Measurements from ENCODE around the gene CTXN3.

Gene CTXN3

GRCh38 chr5:127649018-127649439 lies at the start of gene CTXN3:
TSS of gene CTXN3 (plus strand) at chr5:127649082. CDS start at chr5:127657522, 8,440 bp downstream.
- Histone ChIP-seq H2AFZ (ENCODE audit: low read depth, low read length) (no peak within 1 kb of the TSS), H3K4me1 (ENCODE audit: insufficient read depth, low read length) (peaks cover 23% of the 10 kb centered on the region), H3K27me3 (ENCODE audit: insufficient read depth, low read length) (no peaks in the 10 kb centered on the region), H3K9me3 (ENCODE audit: low read length) (no peaks in the 10 kb centered on the region), H3K4me3 (ENCODE audit: low read length) (no peak within 1 kb of the TSS), H3K36me3 (ENCODE audit: insufficient read depth, low read length) (no peaks in the 10 kb centered on the region)

GRCh38 chr5:127599320-127599719 lies 49.6 kb upstream of the CTXN3 start:
- Histone ChIP-seq H3K4me3 (ENCODE audit: low read length) (no peak overlapping the region), H3K36me3 (ENCODE audit: insufficient read depth, low read length) (no peaks in the 10 kb centered on the region), H3K4me1 (ENCODE audit: insufficient read depth, low read length) (peaks cover 17% of the 10 kb centered on the region), H3K27me3 (ENCODE audit: insufficient read depth, low read length) (no peaks in the 10 kb centered on the region), H2AFZ (ENCODE audit: low read depth, low read length) (no peak overlapping the region), H3K9me3 (ENCODE audit: low read length) (no peaks in the 10 kb centered on the region)

GRCh38 chr5:127599847-127600246 lies 49.0 kb upstream of the CTXN3 start:
- peaks cover 17% of the 10 kb centered on the region for H3K4me1 ChIP-seq (ENCODE audit: insufficient read depth, low read length)

GRCh38 chr5:127601111-127601510 lies 47.8 kb upstream of the CTXN3 start:
- H2AFZ ChIP-seq (ENCODE audit: low read depth, low read length) = no peak overlapping the region
- H3K27me3 ChIP-seq (ENCODE audit: insufficient read depth, low read length) = no peaks in the 10 kb centered on the region
- H3K36me3 ChIP-seq (ENCODE audit: insufficient read depth, low read length) = no peaks in the 10 kb centered on the region
- H3K4me1 ChIP-seq (ENCODE audit: insufficient read depth, low read length) = peaks cover 17% of the 10 kb centered on the region
- H3K4me3 ChIP-seq (ENCODE audit: low read length) = no peak overlapping the region
- no peaks in the 10 kb centered on the region for H3K9me3 ChIP-seq (ENCODE audit: low read length)

More at GRCh38 chr5:127599847-127600246, 49.0 kb upstream of the CTXN3 start:
- Histone ChIP-seq H3K27me3 (ENCODE audit: insufficient read depth, low read length) (no peaks in the 10 kb centered on the region), H3K9me3 (ENCODE audit: low read length) (no peaks in the 10 kb centered on the region), H2AFZ (ENCODE audit: low read depth, low read length) (no peak overlapping the region), H3K4me3 (ENCODE audit: low read length) (no peak overlapping the region), H3K36me3 (ENCODE audit: insufficient read depth, low read length) (no peaks in the 10 kb centered on the region)

GRCh38 chr5:127601601-127602000 lies 47.3 kb upstream of the CTXN3 start:
- H3K27me3 ChIP-seq (ENCODE audit: insufficient read depth, low read length) = no peaks in the 10 kb centered on the region

GRCh38 chr5:127602481-127602880 lies 46.4 kb upstream of the CTXN3 start:
- no peaks in the 10 kb centered on the region for H3K36me3 ChIP-seq (ENCODE audit: insufficient read depth, low read length)
- no peak overlapping the region for H2AFZ ChIP-seq (ENCODE audit: low read depth, low read length)
- H3K4me1 ChIP-seq (ENCODE audit: insufficient read depth, low read length) = peaks cover 17% of the 10 kb centered on the region
- H3K4me3 ChIP-seq (ENCODE audit: low read length) = no peak overlapping the region
- no peaks in the 10 kb centered on the region for H3K9me3 ChIP-seq (ENCODE audit: low read length)
- H3K27me3 ChIP-seq (ENCODE audit: insufficient read depth, low read length) = no peaks in the 10 kb centered on the region

More at GRCh38 chr5:127601601-127602000, 47.3 kb upstream of the CTXN3 start:
- Histone ChIP-seq H3K36me3 (ENCODE audit: insufficient read depth, low read length) (no peaks in the 10 kb centered on the region), H3K4me3 (ENCODE audit: low read length) (no peak overlapping the region), H3K9me3 (ENCODE audit: low read length) (no peaks in the 10 kb centered on the region), H2AFZ (ENCODE audit: low read depth, low read length) (no peak overlapping the region), H3K4me1 (ENCODE audit: insufficient read depth, low read length) (peaks cover 17% of the 10 kb centered on the region)

GRCh38 chr5:127602896-127603844 lies 45.7 kb upstream of the CTXN3 start:
- Histone ChIP-seq H3K36me3 (ENCODE audit: insufficient read depth, low read length) (no peaks in the 10 kb centered on the region), H2AFZ (ENCODE audit: low read depth, low read length) (peak overlapping the region; percentile 46), H3K27me3 (ENCODE audit: insufficient read depth, low read length) (no peaks in the 10 kb centered on the region), H3K9me3 (ENCODE audit: low read length) (no peaks in the 10 kb centered on the region), H3K4me3 (ENCODE audit: low read length) (no peak overlapping the region), H3K4me1 (ENCODE audit: insufficient read depth, low read length) (peaks cover 17% of the 10 kb centered on the region)

GRCh38 chr5:127608077-127608660 lies 40.7 kb upstream of the CTXN3 start:
- H3K9me3 ChIP-seq (ENCODE audit: low read length) = no peaks in the 10 kb centered on the region
- H3K4me3 ChIP-seq (ENCODE audit: low read length) = no peak overlapping the region
- peaks cover 16% of the 10 kb centered on the region for H3K4me1 ChIP-seq (ENCODE audit: insufficient read depth, low read length)
- H3K36me3 ChIP-seq (ENCODE audit: insufficient read depth, low read length) = no peaks in the 10 kb centered on the region
- H2AFZ ChIP-seq (ENCODE audit: low read depth, low read length) = no peak overlapping the region
- H3K27me3 ChIP-seq (ENCODE audit: insufficient read depth, low read length) = no peaks in the 10 kb centered on the region

- Histone ChIP-seq H3K36me3 (ENCODE audit: insufficient read depth, low read length) (no peaks in the 10 kb centered on the region), H3K4me3 (ENCODE audit: low read length) (no peak overlapping the region), H2AFZ (ENCODE audit: low read depth, low read length) (no peak overlapping the region), H3K9me3 (ENCODE audit: low read length) (no peaks in the 10 kb centered on the region), H3K4me1 (ENCODE audit: insufficient read depth, low read length) (peaks cover 8% of the 10 kb centered on the region), H3K27me3 (ENCODE audit: insufficient read depth, low read length) (no peaks in the 10 kb centered on the region)
Observed at GRCh38 chr5:127609011-127609410, 39.9 kb upstream of the CTXN3 start.

- Histone ChIP-seq H3K4me1 (ENCODE audit: insufficient read depth, low read length) (peaks cover 7% of the 10 kb centered on the region), H3K9me3 (ENCODE audit: low read length) (no peaks in the 10 kb centered on the region), H3K27me3 (ENCODE audit: insufficient read depth, low read length) (no peaks in the 10 kb centered on the region), H3K36me3 (ENCODE audit: insufficient read depth, low read length) (no peaks in the 10 kb centered on the region), H3K4me3 (ENCODE audit: low read length) (no peak overlapping the region), H2AFZ (ENCODE audit: low read depth, low read length) (no peak overlapping the region)
Observed at GRCh38 chr5:127609957-127610356, 38.9 kb upstream of the CTXN3 start.

GRCh38 chr5:127612441-127613141 lies 36.3 kb upstream of the CTXN3 start:
- no peak overlapping the region for H3K4me3 ChIP-seq (ENCODE audit: low read length)
- no peaks in the 10 kb centered on the region for H3K9me3 ChIP-seq (ENCODE audit: low read length)
- no peaks in the 10 kb centered on the region for H3K36me3 ChIP-seq (ENCODE audit: insufficient read depth, low read length)
- H2AFZ ChIP-seq (ENCODE audit: low read depth, low read length) = no peak overlapping the region
- no peaks in the 10 kb centered on the region for H3K27me3 ChIP-seq (ENCODE audit: insufficient read depth, low read length)
- peaks cover 20% of the 10 kb centered on the region for H3K4me1 ChIP-seq (ENCODE audit: insufficient read depth, low read length)

- H3K36me3 ChIP-seq (ENCODE audit: insufficient read depth, low read length) = no peaks in the 10 kb centered on the region
- no peak overlapping the region for H3K4me3 ChIP-seq (ENCODE audit: low read length)
- H3K27me3 ChIP-seq (ENCODE audit: insufficient read depth, low read length) = no peaks in the 10 kb centered on the region
- peaks cover 22% of the 10 kb centered on the region for H3K4me1 ChIP-seq (ENCODE audit: insufficient read depth, low read length)
- H3K9me3 ChIP-seq (ENCODE audit: low read length) = no peaks in the 10 kb centered on the region
- H2AFZ ChIP-seq (ENCODE audit: low read depth, low read length) = peak overlapping the region; percentile 64
Observed at GRCh38 chr5:127615916-127616315, 33.0 kb upstream of the CTXN3 start.

Measured in neuron (in vitro differentiated cells).